Heart left ventricle (tissue), 13 donors: ENCODE measurements around the gene PARP4.
"Not testable (repeated sequence)": the region's sequence is repeated elsewhere in the genome, so short reads cannot be mapped to it uniquely, and the experiment has no call there.

Experiments used
- CTCF ChIP-seq, 12 donors: fragments of 200-600 bp; sonication (generic) in 4 of 12; IDR thresholded peaks; one replicate each; pipeline versions ENCODE4 v1.5.0 to v1.8.0; 2018 to 2022; ENCODE audit warnings: antibody characterized with exemption in 12 of 12, mild to moderate bottlenecking in 5 of 12
- POLR2A ChIP-seq, 2 donors: fragments of 450-650 bp; IDR thresholded peaks; one replicate each; pipeline ENCODE4 v1.6.1; 2017; ENCODE audit warnings: antibody characterized with exemption in 2 of 2, mild to moderate bottlenecking in 2 of 2, moderate library complexity in 2 of 2
- donor health status: ischemic (EF 13 %, LVEDD 7.1; RV severe dilation, severe dysfunction).
- donor health status: DM: no; HTN: yes; CAD: no.
- donor health status: DM: no; HTN: no; CAD: no.
- donor health status: ischemic (EF 25% LVEDD 6.9; RV normal size, moderate dysfunction).
- donor health status: ischemic (EF 25% LVEDD 5.7; RV mildly dilated, moderate dysfunction).
- donor health status: ischemic (EF 35%, LVEDD 5.7; RV mildly dilated, moderate dysfunction).
- donor health status: nonischemic (EF 11% LVEDD 7.7; RV severe dilation, severe dysfunction).
- donor health status: DM: yes; HTN: yes; CAD: no.
- donor health status: PGD.
- donor health status: ischemic (EF 29% LVEDD 5.4; RV normal size, mild dysfunction).
- donor health status: nonischemic (EF 23%, LVEDD 6.1; RV moderate dilation, normal function).

DNA sequence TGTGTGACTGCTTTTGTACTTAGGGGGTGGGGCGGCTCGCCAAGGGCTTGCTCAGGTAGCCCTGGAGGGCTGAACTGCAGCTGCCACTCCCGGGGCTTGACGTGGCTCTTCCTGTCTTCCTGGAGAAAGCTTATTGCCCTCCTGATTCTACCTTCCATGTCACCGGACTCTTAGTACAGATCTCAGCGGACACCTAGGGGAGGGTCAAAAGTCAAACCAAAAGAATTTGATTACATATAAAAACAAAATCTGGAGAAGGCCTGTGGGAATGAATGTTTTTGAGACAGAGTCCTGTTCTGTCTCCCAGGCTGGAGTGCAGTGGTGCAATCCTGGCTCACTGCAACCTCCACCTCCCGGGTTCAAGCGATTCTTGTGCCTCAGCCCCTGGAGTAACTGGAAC lies 24.5 kb downstream of the PARP4 start:
- not testable (repeated sequence) for TF ChIP-seq CTCF, POLR2A (IDR thresholded peaks at IDR 0.05)
